AG08396 (cell line): ENCODE results near the gene PRH1.

Source experiments
- DNase-seq: peaks from one replicate; pipeline ENCODE4 v3.0.0; 2012; ENCODE audit warnings: low spot score, mixed read lengths

The PRH1 gene

GRCh38 chr12:10884086-10884725, at the start of gene PRH1:
PRH1 (minus strand) TSS chr12:10884255; CDS start chr12:10884217, 38 bp downstream.
- DNase-seq = no peak

GRCh38 chr12:10928746-10929286, 44.8 kb upstream of the PRH1 start, which contains the start of gene PRH2:
PRH2 (plus strand) TSS chr12:10929236; CDS start chr12:10929274, 38 bp downstream.
- no peak for DNase-seq

GRCh38 chr12:10926269-10926668, 42.2 kb upstream of the PRH1 start:
- no peak for DNase-seq

GRCh38 chr12:10919809-10920208, 35.8 kb upstream of the PRH1 start:
- DNase-seq = no peak

- DNase-seq = no peak
Observed at GRCh38 chr12:10910380-10910779, 26.3 kb upstream of the PRH1 start.

- DNase-seq = no peak
Observed at GRCh38 chr12:10909462-10909861, 25.4 kb upstream of the PRH1 start, which contains the start of gene TAS2R13. TAS2R13 (minus strand) TSS chr12:10909562; CDS start chr12:10909298, 264 bp downstream.

- no peak for DNase-seq
Observed at GRCh38 chr12:10904686-10905085, 20.6 kb upstream of the PRH1 start.

GRCh38 chr12:10901427-10901826, 17.4 kb upstream of the PRH1 start:
- no peak for DNase-seq

- DNase-seq = no peak
Observed at GRCh38 chr12:10900972-10901371, 16.9 kb upstream of the PRH1 start.

- no peak for DNase-seq
Observed at GRCh38 chr12:10900530-10900929, 16.5 kb upstream of the PRH1 start.

GRCh38 chr12:10896854-10897253, 12.8 kb upstream of the PRH1 start:
- DNase-seq = no peak

- DNase-seq = no peak
Observed at GRCh38 chr12:10891937-10892336, 7.9 kb upstream of the PRH1 start.

GRCh38 chr12:10889226-10889625, 5.2 kb upstream of the PRH1 start:
- no peak for DNase-seq

GRCh38 chr12:10873378-10873777, 10.7 kb downstream of the PRH1 start:
- DNase-seq = no peak

- DNase-seq = no peak
Observed at GRCh38 chr12:10867381-10867780, 16.7 kb downstream of the PRH1 start.

- no peak for DNase-seq
Observed at GRCh38 chr12:10863512-10864218, 20.4 kb downstream of the PRH1 start.

GRCh38 chr12:10861366-10861765, 22.7 kb downstream of the PRH1 start:
- DNase-seq = no peak

GRCh38 chr12:10855807-10856206, 28.2 kb downstream of the PRH1 start:
- no peak for DNase-seq

GRCh38 chr12:10853776-10854175, 30.3 kb downstream of the PRH1 start:
- DNase-seq = no peak

GRCh38 chr12:10851243-10851858, 32.7 kb downstream of the PRH1 start:
- no peak for DNase-seq

GRCh38 chr12:10849425-10849878, 34.6 kb downstream of the PRH1 start, which contains the start of gene PRR4:
PRR4 (minus strand) TSS chr12:10849475; CDS start chr12:10849437, 38 bp downstream.
- DNase-seq = no peak

- DNase-seq = no peak
Observed at GRCh38 chr12:10847744-10848143, 36.3 kb downstream of the PRH1 start.

- no peak for DNase-seq
Observed at GRCh38 chr12:10842862-10843261, 41.2 kb downstream of the PRH1 start.
